Dedifferentiated amniotic fluid mesenchymal stem cell (primary cell): ENCODE results near the gene CCDC12.

Experiments
- DNase-seq: peaks from one replicate; pipeline ENCODE4 v3.0.0-alpha.2; 2016; ENCODE audit errors: extremely low spot score

The CCDC12 gene

DNA sequence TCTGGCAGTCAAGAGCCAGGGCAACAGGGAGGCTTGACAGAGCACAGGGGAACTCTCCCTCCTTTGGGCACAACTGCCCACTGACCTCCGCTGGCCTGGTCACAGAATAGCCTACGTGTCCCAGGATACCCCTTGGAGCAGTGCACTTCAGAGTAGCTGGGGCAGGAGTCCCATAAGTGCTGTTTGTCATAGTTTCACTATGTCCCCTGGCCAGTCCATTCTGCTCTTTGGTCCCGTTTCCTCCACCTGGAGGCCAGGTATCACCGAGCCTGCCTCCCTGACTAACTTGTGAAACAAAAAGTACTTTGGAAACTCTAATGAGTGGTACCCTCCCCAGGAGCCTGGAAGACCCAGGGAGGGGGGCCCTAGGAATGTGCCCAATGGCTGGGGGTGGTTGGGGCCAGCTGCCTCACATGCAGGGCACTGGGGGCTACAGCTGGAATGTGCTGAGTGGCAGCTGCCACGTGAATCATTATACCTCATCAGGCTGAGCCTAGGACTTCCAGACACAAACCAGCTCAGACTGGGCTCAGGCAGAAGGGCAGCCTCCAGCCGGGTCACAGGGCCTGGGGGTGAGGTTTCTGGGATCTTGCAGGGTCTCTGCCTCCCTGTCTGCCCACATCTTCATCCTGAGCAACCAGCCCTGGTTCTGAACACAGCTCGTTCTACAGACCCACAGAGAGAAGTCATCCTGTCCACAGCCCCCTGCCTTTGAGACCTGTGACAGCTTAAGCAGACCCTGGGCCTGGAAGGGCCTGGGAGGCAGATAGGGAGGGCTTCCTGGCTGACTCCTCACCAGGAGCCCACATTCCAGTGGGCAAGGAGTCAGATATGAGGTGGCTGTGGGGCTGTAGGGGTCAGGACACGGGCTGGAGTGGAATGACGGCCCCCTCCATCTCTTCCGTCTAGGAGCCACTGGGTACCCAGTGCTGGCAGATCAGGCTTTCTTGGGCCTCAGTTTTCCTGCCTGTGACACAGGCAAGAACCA, 99.9 kb downstream of the CCDC12 start:
- DNase-seq, result no peak

DNA sequence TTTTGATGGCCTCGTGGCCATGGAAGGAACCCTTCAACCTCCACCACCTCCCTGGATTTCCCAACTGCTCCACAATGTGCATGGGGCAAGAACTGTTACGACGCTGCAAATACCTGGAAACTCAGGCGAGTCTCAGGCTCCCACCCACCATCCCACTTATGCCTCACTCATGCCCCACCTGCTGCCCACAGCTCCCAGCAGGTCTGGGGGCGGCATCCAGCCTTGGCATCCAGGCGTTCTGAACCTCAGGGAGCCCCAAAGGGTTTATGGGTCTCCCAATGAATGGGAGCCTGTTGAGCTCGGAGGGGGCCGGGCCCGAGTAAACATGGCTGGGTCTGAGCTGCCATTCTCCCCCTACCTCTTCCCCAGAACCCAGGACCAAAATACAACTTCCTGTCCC, 101.0 kb downstream of the CCDC12 start:
- DNase-seq, result no peak

DNA sequence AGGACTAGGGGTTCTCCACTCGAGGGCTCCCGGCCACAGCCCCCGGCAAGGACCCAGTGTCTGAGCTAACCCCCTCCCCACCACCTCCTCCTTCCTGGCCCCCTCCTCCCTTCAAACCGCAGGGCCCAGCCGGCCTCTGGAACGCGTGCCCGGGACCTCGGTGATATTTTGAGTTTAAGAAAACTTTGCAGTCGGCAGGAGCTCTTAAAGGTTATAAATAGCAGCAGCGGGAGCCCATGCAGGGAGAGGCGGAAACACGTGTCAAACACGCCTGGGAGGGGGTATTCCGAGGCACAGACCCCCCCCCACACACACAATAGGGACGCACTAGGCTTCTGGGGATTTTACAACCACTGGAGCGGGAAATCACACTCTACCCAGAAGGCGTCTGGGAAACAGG, 102.1 kb downstream of the CCDC12 start:
- no peak for DNase-seq

DNA sequence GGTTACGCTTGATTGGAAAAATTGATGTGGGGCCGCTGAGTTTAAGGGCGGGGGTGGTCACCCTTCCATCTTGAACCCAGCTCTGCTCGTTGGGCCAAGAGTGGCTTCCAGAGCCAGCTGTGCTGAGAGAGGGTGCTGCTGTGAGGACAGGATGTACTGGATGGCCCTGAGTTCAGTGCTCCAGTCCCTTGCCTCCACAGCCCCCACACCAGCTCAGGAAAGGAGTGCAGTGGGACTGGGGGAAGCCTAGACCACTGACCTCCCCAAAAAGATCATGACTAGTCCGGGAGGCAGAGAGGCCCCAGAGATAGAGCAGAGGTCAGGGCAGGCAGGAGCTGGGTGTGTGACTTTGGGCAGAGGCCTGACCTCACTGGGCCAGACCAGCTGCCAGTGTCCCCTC, 103.0 kb downstream of the CCDC12 start:
- DNase-seq, result no peak
